ENCODE data around the gene OLFM2.

GRCh38 chr19:9858766-9859165 is 77.5 kb downstream of the OLFM2 start:
- no peak for TF ChIP-seq EP300 (IDR thresholded peaks at IDR 0.05; ENCODE audit: borderline replicate concordance)
- TF ChIP-seq REST (IDR thresholded peaks at IDR 0.05; ENCODE audit: low read depth) = no peak
- TF ChIP-seq RAD21 (IDR thresholded peaks at IDR 0.05; ENCODE audit: low read depth) = no peak
- no peak for TF ChIP-seq TAF1 (IDR thresholded peaks at IDR 0.05; ENCODE audit: low read depth)
- no peak for TF ChIP-seq NFIC (IDR thresholded peaks at IDR 0.05)

Data from Ishikawa (cell line).